Gastroesophageal sphincter (tissue), 3 donors: ENCODE results near the gene SDF2.

Experiments used
- EP300 ChIP-seq: sonication (generic); formaldehyde crosslinking; IDR thresholded peaks from one replicate; pipeline ENCODE4 v1.6.1; 2017; ENCODE audit warnings: antibody characterized with exemption, mild to moderate bottlenecking
- POLR2A ChIP-seq, 2 donors: fragments of 450-650 bp; IDR thresholded peaks; one replicate each; pipeline ENCODE4 v1.6.1; 2017; ENCODE audit warnings: antibody characterized with exemption in 2 of 2, mild to moderate bottlenecking in 2 of 2, moderate library complexity in 1 of 2
- POLR2AphosphoS5 ChIP-seq: sonication (generic); formaldehyde crosslinking; IDR thresholded peaks from one replicate; pipeline ENCODE4 v1.6.1; 2017; ENCODE audit warnings: antibody characterized with exemption
- TF ChIP-seq, protein P1 (sequence below), 4 experiments: fragments of 200-600 bp in 2 of 4; fragments of 450-650 bp in 2 of 4; sonication (generic) in 1 of 4; IDR thresholded peaks; one replicate each; pipeline ENCODE4 v1.5.1; 2017 to 2019; ENCODE audit warnings: antibody characterized with exemption in 4 of 4, mild to moderate bottlenecking in 2 of 4, moderate library complexity in 2 of 4

DNA sequence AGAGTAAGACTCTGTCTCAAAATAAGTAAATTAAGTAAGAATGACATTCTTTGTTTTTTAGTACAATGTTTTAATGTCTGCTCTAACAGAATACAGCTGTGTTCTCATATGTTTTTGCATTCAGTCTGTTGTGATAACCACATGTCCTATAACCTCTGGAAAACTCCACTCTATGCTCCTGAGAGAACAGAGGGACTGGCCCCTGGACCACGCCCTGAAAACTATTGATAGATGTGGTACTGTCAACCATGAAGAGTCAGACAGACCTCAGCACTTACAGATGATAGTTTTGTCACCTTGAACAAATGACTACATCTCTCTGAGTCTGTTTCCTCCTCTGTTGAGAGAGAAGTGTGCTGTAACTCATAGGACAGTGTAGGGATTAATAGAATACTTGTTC is 8.2 kb upstream of the SDF2 start:
- TF ChIP-seq, protein P1, sequence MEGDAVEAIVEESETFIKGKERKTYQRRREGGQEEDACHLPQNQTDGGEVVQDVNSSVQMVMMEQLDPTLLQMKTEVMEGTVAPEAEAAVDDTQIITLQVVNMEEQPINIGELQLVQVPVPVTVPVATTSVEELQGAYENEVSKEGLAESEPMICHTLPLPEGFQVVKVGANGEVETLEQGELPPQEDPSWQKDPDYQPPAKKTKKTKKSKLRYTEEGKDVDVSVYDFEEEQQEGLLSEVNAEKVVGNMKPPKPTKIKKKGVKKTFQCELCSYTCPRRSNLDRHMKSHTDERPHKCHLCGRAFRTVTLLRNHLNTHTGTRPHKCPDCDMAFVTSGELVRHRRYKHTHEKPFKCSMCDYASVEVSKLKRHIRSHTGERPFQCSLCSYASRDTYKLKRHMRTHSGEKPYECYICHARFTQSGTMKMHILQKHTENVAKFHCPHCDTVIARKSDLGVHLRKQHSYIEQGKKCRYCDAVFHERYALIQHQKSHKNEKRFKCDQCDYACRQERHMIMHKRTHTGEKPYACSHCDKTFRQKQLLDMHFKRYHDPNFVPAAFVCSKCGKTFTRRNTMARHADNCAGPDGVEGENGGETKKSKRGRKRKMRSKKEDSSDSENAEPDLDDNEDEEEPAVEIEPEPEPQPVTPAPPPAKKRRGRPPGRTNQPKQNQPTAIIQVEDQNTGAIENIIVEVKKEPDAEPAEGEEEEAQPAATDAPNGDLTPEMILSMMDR (IDR thresholded peaks at IDR 0.05), result no peak
- TF ChIP-seq POLR2A (IDR thresholded peaks at IDR 0.05) (no peak), POLR2AphosphoS5 (no peak), EP300 (no peak)
